GM12873 (cell line): ENCODE data around the gene EYA3.

Source experiments
- CTCF ChIP-seq: IDR thresholded peaks from 2 replicates; pipeline ENCODE4 v1.5.1; 2012; ENCODE audit warnings: low read depth, mild to moderate bottlenecking, moderate library complexity, low read length, control low read depth; ENCODE audit not compliant: insufficient read depth; ENCODE audit errors: missing control alignments

EYA3 gene

GRCh38 chr1:27970401-27970800 lies 118.0 kb downstream of the EYA3 start:
- TF ChIP-seq CTCF, result no peak

GRCh38 chr1:27968692-27969091 lies 119.7 kb downstream of the EYA3 start:
- TF ChIP-seq CTCF, result no peak

- no peak for TF ChIP-seq CTCF
Measured at GRCh38 chr1:27967884-27968466, 120.4 kb downstream of the EYA3 start.

- TF ChIP-seq CTCF, result no peak
Measured at GRCh38 chr1:27967106-27967883, 121.1 kb downstream of the EYA3 start.

- no peak for TF ChIP-seq CTCF
Measured at GRCh38 chr1:27966402-27967105, 121.9 kb downstream of the EYA3 start.

- no peak for TF ChIP-seq CTCF
Measured at GRCh38 chr1:27963393-27963792, 125.0 kb downstream of the EYA3 start.

GRCh38 chr1:27961646-27962221 lies 126.7 kb downstream of the EYA3 start:
- no peak for TF ChIP-seq CTCF
